ENCODE data around the gene KRTAP4-5. TPM values are rescaled to one million over a fixed set of nuclear protein-coding genes. Genes with fewer than 3 reads are reported as not detected.
"Not testable (repeated sequence)": the region's sequence is repeated elsewhere in the genome, so short reads cannot be mapped to it uniquely, and the experiment has no call there.

Gene KRTAP4-5
- total RNA-seq, 2 experiments from 2014 or later: not detected

DNA sequence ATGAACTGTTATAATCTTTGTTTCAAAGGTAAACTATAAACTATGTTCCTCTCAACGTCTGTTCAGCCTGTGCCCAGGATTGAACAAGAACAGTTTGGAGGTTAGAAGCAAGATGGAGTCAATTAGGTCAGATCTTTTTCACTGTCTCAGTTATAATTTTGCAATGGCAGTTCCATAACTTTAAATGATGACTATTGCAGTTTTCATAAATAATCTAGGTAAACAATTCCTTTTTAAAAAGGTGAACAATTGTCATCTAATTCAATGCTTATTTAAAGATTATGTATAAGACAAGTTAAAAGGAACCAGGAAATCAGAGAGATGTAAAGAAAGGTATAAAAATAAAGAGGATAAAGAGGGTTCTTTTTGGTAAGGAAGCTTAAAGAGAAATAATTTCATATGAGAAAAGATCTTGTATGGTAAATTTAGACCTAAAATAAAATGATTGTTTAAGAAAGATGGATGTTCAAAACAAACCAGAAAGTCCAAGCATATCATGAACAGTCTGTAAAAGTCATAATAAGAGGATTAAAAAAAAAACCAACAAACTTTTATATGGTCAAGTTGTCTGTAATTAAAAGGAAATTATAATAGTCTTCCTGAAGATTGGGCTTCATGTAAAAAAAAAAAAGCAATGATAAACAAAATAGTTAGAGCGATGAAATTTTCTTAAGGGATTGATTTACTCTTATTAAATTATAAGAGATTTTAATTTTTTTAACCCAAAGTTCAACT lies 38.3 kb downstream of the KRTAP4-5 start:
- Mint-ChIP-seq H3K27ac (no peak overlapping the region), H3K27me3 (peaks cover 18% of the 10 kb centered on the region), H3K36me3 (ENCODE audit: low read depth) (no peaks in the 10 kb centered on the region), H3K4me3 (no peak overlapping the region), H3K4me1 (no peaks in the 10 kb centered on the region), H3K9me3 (peaks cover 4% of the 10 kb centered on the region)
- CTCF ChIA-PET: interaction anchor here (0.7 kb wide), 1 partner anchor 212 kb away, joined by 3 read pairs; no protein-coding TSS in a partner anchor
- no peak for DNase-seq
- POLR2A ChIA-PET: no interaction called here

DNA sequence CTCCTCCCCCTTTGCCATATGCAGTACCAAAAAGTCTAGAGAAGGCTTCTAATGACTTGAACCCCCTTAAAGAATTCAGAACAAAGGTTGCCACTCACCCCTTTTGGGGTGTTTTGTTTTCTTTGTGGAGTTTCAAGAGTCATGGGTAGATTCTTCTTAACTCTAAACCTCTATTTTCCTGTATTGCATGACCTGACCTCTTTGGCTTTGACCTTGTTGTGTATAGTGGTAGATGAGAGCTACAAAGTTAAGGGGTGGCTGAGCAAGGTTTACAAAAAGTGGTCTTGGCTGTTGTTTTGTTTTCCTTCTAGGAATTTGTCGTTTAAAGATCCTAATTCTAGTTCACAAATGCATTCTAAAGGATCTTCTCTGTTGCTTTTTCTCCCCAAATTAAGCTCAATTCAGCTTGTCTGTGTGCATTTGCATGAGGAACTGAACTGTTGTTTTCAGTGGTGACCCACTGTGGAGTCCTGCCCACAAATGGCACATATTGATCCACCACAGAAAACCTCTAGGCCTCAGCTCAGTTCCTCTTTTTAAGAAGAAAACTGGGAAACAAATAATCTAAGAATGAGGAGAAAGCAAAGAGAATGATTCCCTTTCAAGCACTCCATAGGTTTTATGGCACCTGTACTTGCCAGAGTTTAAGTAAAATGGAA lies 40.8 kb downstream of the KRTAP4-5 start:
- CTCF ChIA-PET; H3K27ac Mint-ChIP-seq; H3K9me3 Mint-ChIP-seq; DNase-seq; H3K36me3 Mint-ChIP-seq (ENCODE audit: low read depth); H3K4me1 Mint-ChIP-seq; POLR2A ChIA-PET; H3K4me3 Mint-ChIP-seq: not testable (repeated sequence)
- H3K27me3 Mint-ChIP-seq: peaks cover 18% of the 10 kb centered on the region

DNA sequence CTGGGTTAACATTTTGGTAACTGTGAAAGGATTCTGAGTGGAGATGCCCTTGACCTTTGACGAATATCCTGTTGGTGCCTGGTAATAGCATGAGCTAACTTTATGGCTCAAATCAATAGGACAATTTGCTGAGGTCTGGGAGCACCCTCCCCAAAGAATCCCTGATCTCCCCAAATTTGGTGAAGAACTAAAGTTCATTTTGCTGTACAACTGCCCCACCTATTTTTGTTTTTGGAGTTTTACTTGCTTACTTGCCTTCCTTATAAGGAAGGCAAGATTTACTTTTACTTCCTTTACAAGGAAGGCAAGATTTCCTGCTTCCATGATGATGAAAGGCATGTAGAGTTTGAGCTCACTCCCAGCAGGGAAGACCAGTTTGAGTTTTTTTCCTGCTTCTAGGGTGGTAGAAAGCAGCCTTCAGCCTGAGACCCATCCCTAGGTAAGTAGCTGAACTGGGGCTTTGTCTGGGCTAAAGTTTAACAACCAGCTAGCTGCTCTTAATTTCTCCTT lies 41.6 kb downstream of the KRTAP4-5 start:
- ChIA-PET POLR2A (no interaction called here), CTCF (no interaction called here)
- peaks cover 4% of the 10 kb centered on the region for H3K9me3 Mint-ChIP-seq
- H3K36me3 Mint-ChIP-seq (ENCODE audit: low read depth): no peaks in the 10 kb centered on the region
- H3K4me3 Mint-ChIP-seq: no peak overlapping the region
- H3K27me3 Mint-ChIP-seq: peaks cover 18% of the 10 kb centered on the region
- H3K4me1 Mint-ChIP-seq: no peaks in the 10 kb centered on the region
- no peak overlapping the region for H3K27ac Mint-ChIP-seq
- no peak for DNase-seq

DNA sequence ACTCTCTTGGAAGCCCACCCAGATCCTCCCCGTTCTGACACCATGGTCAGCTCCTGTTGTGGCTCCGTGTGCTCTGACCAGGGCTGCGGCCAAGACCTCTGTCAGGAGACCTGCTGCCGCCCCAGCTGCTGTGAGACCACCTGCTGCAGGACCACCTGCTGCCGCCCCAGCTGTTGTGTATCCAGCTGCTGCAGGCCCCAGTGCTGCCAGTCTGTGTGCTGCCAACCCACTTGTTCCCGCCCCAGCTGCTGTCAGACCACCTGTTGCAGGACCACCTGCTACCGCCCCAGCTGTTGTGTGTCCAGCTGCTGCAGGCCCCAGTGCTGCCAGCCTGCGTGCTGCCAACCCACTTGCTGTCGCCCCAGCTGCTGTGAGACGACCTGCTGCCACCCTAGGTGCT lies 44.3 kb downstream of the KRTAP4-5 start, which contains the start of gene KRTAP4-9:
Gene KRTAP4-9, plus strand, starts transcription at position 43 of the 400 bp plus-strand sequence. Its CDS starts 0 bp downstream, at position 43.
- peaks cover 13% of the 10 kb centered on the region for H3K27me3 Mint-ChIP-seq
- H3K36me3 Mint-ChIP-seq (ENCODE audit: low read depth); H3K4me3 Mint-ChIP-seq; CTCF ChIA-PET; H3K9me3 Mint-ChIP-seq; DNase-seq; H3K27ac Mint-ChIP-seq; H3K4me1 Mint-ChIP-seq; POLR2A ChIA-PET: not testable (repeated sequence)

DNA sequence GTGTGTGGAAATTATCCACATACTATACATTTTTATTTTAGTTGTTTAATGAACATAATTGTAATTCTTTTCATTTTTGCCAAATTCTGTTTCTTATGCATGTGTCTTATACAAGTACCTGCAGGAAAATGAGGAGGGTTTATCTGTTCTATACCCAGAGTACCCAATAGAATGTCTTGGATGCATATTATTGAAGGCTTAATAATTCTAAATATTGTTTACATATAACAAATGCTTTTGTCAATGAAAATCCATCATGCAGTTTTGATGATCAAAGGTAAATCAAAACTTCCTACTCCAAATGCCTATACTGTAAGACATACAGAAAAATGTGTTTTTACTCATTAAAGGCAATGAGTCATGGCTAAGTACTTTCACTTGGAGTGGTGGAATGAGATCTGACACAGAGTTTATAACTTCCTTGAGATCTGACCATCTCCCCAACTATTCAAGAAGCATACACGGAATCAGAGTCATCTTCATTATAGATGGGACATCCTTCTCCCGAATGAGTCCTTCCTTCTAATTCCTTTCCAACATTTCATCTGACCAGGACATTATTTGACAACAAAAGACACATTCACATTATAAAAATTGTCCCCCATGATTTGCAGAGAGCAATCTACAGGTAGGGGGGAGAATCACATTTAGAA lies 45.1 kb downstream of the KRTAP4-5 start:
- H3K9me3 Mint-ChIP-seq; H3K4me1 Mint-ChIP-seq; H3K4me3 Mint-ChIP-seq; H3K27ac Mint-ChIP-seq; DNase-seq; POLR2A ChIA-PET; H3K36me3 Mint-ChIP-seq (ENCODE audit: low read depth): not testable (repeated sequence)
- H3K27me3 Mint-ChIP-seq: peaks cover 18% of the 10 kb centered on the region
- CTCF ChIA-PET: interaction anchor here (0.6 kb wide), 1 partner anchor 393 kb away, joined by 4 read pairs; no protein-coding TSS in a partner anchor

DNA sequence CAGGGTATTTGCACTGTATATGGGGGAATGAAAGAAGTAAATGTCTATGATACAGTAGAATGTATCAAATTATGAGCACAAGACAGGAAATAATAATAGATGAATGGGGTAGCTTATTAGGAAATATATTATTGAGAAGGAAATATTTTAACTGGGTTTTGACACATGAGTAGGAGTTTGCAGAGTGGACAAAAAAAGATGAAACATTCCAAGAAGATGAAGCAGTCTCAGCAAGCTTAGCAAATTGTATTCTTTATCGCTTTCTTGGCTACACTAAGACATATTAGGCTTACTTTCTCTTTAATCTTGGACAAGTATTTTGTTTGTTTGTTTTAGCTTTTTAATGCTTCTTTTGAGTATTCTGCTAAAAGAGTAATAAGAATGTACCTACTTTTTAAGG lies 45.7 kb downstream of the KRTAP4-5 start:
- Mint-ChIP-seq H3K4me1 (no peaks in the 10 kb centered on the region), H3K27me3 (peaks cover 17% of the 10 kb centered on the region), H3K36me3 (ENCODE audit: low read depth) (no peaks in the 10 kb centered on the region), H3K9me3 (no peaks in the 10 kb centered on the region), H3K27ac (no peak overlapping the region), H3K4me3 (no peak overlapping the region)
- CTCF ChIA-PET: interaction anchor here (0.6 kb wide), 1 partner anchor 393 kb away, joined by 4 read pairs; no protein-coding TSS in a partner anchor
- POLR2A ChIA-PET: no interaction called here
- DNase-seq: no peak

DNA sequence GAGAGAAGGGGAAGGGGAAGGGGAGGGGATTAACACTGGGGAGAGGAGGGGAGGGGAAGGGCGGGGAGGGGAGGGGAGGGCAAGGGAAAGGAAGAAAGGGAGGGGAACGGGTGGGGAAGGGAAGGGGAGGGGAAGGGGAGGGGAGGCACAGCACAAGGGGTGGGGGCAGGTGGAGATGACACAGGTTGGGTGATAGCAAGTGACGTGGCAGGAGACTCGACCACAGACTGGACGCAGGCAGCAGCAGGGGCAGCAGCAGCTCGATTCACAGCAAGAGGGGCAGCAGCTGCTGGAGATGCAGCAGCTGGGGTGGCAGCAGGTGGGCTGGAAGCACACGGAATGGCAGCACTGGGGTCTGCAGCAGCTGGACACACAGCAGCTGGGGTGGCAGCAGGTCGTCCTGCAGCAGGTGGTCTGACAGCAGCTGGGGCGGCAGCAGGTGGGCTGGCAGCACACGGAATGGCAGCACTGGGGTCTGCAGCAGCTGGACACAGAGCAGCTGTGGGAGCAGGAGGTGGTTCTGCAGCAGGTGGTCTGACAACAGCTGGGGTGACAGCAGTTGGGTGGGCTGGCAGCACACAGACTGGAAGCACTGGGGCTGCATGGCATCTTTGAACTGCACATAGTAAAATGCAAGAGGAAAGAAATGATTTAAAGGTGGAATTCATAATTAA lies 47.9 kb downstream of the KRTAP4-5 start, which contains the start of gene KRTAP4-16:
Gene KRTAP4-16, minus strand, starts transcription at position 624 of the 674 bp plus-strand sequence. Its CDS starts 0 bp downstream, at position 624.
- DNase-seq: no peak
- Mint-ChIP-seq H3K4me3 (no peak within 1 kb of the TSS), H3K36me3 (ENCODE audit: low read depth) (no peaks in the 10 kb centered on the region), H3K27ac (no peak within 1 kb of the TSS), H3K27me3 (peaks cover 15% of the 10 kb centered on the region), H3K4me1 (no peaks in the 10 kb centered on the region), H3K9me3 (no peaks in the 10 kb centered on the region)
- CTCF ChIA-PET: no interaction called here
- POLR2A ChIA-PET: no interaction called here

DNA sequence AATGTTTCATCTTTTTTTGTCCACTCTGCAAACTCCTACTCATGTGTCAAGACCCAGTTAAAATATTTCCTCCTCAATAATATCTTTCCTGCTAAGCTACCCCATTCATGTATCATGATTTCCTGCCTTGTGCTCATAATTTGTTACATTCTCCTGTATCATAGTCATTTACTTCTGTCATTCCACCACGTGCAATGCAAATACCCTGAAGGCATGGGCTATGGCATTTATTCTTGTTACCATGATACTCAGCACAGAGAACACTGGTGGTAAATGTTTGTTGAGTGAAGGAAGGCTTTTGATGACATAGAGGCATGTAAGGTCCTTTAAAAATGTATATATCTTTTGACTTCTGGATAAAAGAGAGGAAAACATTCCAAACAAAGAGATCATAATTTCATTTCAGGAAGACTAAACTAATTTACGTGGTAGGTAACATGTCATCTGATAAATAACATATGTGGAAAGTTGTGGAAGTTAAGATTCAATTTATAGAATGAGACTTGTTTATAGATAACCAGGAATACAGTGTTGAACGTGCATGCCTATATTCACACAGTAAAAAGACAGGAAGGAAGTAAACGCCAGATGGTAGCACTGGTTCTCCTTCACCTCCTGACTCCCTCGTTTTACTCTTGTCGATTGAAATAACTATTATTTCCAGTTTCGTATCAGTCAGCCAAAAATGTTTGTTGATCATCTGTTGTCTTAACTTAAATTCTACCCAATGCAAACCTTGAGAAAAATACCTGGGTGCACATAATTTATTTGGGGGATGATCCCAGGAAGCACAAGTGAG lies 49.7 kb downstream of the KRTAP4-5 start:
- POLR2A ChIA-PET; H3K36me3 Mint-ChIP-seq (ENCODE audit: low read depth); DNase-seq; H3K27ac Mint-ChIP-seq; CTCF ChIA-PET; H3K4me3 Mint-ChIP-seq; H3K9me3 Mint-ChIP-seq; H3K4me1 Mint-ChIP-seq: not testable (repeated sequence)
- H3K27me3 Mint-ChIP-seq: peaks cover 10% of the 10 kb centered on the region

Other genes with a start within 250 kb of the KRTAP4-5 start
- not detected for gene KRT23, start 212.2 kb downstream of the KRTAP4-5 start, total RNA-seq
- gene KRT39, start 182.9 kb downstream of the KRTAP4-5 start, total RNA-seq: not detected
- gene KRT40, start 165.5 kb downstream of the KRTAP4-5 start, total RNA-seq: not detected
- gene KRTAP3-3, start 155.7 kb downstream of the KRTAP4-5 start, total RNA-seq: not detected
- not detected for gene KRTAP3-2, start 149.9 kb downstream of the KRTAP4-5 start, total RNA-seq
- gene KRTAP3-1, start 140.7 kb downstream of the KRTAP4-5 start, total RNA-seq: not detected
- gene KRTAP1-5, start 122.6 kb downstream of the KRTAP4-5 start, total RNA-seq: not detected
- gene KRTAP1-4, start 119.6 kb downstream of the KRTAP4-5 start, total RNA-seq: not detected
- gene KRTAP1-3, start 115.0 kb downstream of the KRTAP4-5 start, total RNA-seq: not detected
- gene KRTAP1-1, start 108.4 kb downstream of the KRTAP4-5 start, total RNA-seq: not detected
- gene KRTAP2-1, start 102.5 kb downstream of the KRTAP4-5 start, total RNA-seq: not detected
- gene KRTAP2-2, start 94.6 kb downstream of the KRTAP4-5 start, total RNA-seq: not detected
- gene KRTAP2-3, start 89.7 kb downstream of the KRTAP4-5 start, total RNA-seq: not detected
- gene KRTAP2-4, start 83.9 kb downstream of the KRTAP4-5 start, total RNA-seq: not detected
- gene KRTAP4-7, start 65.7 kb downstream of the KRTAP4-5 start, total RNA-seq: not detected
- gene KRTAP4-8, start 51.7 kb downstream of the KRTAP4-5 start, total RNA-seq: not detected
- not detected for gene KRTAP4-16, start 47.6 kb downstream of the KRTAP4-5 start, total RNA-seq
- gene KRTAP4-9, start 44.4 kb downstream of the KRTAP4-5 start, total RNA-seq: not detected
- not detected for gene KRTAP4-11, start 31.5 kb downstream of the KRTAP4-5 start, total RNA-seq
- not detected for gene KRTAP4-12, start 25.6 kb downstream of the KRTAP4-5 start, total RNA-seq
- not detected for gene KRTAP4-6, start 9.3 kb downstream of the KRTAP4-5 start, total RNA-seq
- not detected for gene KRTAP4-4, start 10.9 kb upstream of the KRTAP4-5 start, total RNA-seq
- gene KRTAP4-3, start 18.4 kb upstream of the KRTAP4-5 start, total RNA-seq: not detected
- gene KRTAP4-2, start 28.4 kb upstream of the KRTAP4-5 start, total RNA-seq: not detected
- not detected for gene KRTAP4-1, start 35.1 kb upstream of the KRTAP4-5 start, total RNA-seq
- gene KRTAP9-1, start 40.1 kb upstream of the KRTAP4-5 start, total RNA-seq: not detected
- not detected for gene KRTAP9-2, start 76.8 kb upstream of the KRTAP4-5 start, total RNA-seq
- not detected for gene KRTAP9-3, start 82.6 kb upstream of the KRTAP4-5 start, total RNA-seq
- not detected for gene KRTAP9-8, start 88.2 kb upstream of the KRTAP4-5 start, total RNA-seq
- gene KRTAP9-4, start 99.9 kb upstream of the KRTAP4-5 start, total RNA-seq: not detected
- not detected for gene KRTAP9-9, start 105.6 kb upstream of the KRTAP4-5 start, total RNA-seq
- not detected for gene KRTAP9-6, start 115.6 kb upstream of the KRTAP4-5 start, total RNA-seq
- gene KRTAP9-7, start 125.9 kb upstream of the KRTAP4-5 start, total RNA-seq: not detected
- not detected for gene KRTAP29-1, start 153.0 kb upstream of the KRTAP4-5 start, total RNA-seq
- under 1 TPM in 1 of 2 experiments, not detected in 1; 0.13 TPM for gene KRTAP16-1, start 159.5 kb upstream of the KRTAP4-5 start, total RNA-seq
- gene KRTAP17-1, start 165.9 kb upstream of the KRTAP4-5 start, total RNA-seq: not detected
- gene KRT33A, start 201.0 kb upstream of the KRTAP4-5 start, total RNA-seq: not detected
- gene KRT33B, start 220.0 kb upstream of the KRTAP4-5 start, total RNA-seq: not detected
- gene KRT34, start 232.5 kb upstream of the KRTAP4-5 start, total RNA-seq: not detected
- not detected for gene KRT31, start 247.8 kb upstream of the KRTAP4-5 start, total RNA-seq